GM15510 (cell line): ENCODE measurements around the gene CNTN1.

ENCODE experiments used
- POLR2A ChIP-seq: IDR thresholded peaks from 3 replicates; pipeline ENCODE4 v1.6.1; 2011; ENCODE audit warnings: borderline replicate concordance; ENCODE audit not compliant: insufficient read length; ENCODE audit errors: extremely low read depth

CNTN1 gene

GRCh38 chr12:40788276-40788675 lies 96.0 kb downstream of the CNTN1 start:
- no peak for TF ChIP-seq POLR2A

GRCh38 chr12:40792792-40793386 lies 100.7 kb downstream of the CNTN1 start:
- TF ChIP-seq POLR2A: no peak

GRCh38 chr12:40793471-40793870 lies 101.2 kb downstream of the CNTN1 start:
- no peak for TF ChIP-seq POLR2A

GRCh38 chr12:40794087-40794486 lies 101.8 kb downstream of the CNTN1 start:
- no peak for TF ChIP-seq POLR2A

GRCh38 chr12:40801082-40801481 lies 108.8 kb downstream of the CNTN1 start:
- TF ChIP-seq POLR2A: no peak

- TF ChIP-seq POLR2A: no peak
Observed at GRCh38 chr12:40801861-40802260, 109.6 kb downstream of the CNTN1 start.

GRCh38 chr12:40802656-40803055 lies 110.4 kb downstream of the CNTN1 start:
- TF ChIP-seq POLR2A: no peak

- TF ChIP-seq POLR2A: no peak
Observed at GRCh38 chr12:40819436-40820108, 127.3 kb downstream of the CNTN1 start.

- no peak for TF ChIP-seq POLR2A
Observed at GRCh38 chr12:40820794-40821484, 128.7 kb downstream of the CNTN1 start.

- TF ChIP-seq POLR2A: no peak
Observed at GRCh38 chr12:40825156-40825555, 132.9 kb downstream of the CNTN1 start.

GRCh38 chr12:40827683-40828592 lies 135.7 kb downstream of the CNTN1 start:
- TF ChIP-seq POLR2A: no peak

- no peak for TF ChIP-seq POLR2A
Observed at GRCh38 chr12:40828593-40828990, 136.4 kb downstream of the CNTN1 start.

- no peak for TF ChIP-seq POLR2A
Observed at GRCh38 chr12:40829738-40830144, 137.5 kb downstream of the CNTN1 start.

GRCh38 chr12:40831916-40832315 lies 139.7 kb downstream of the CNTN1 start:
- no peak for TF ChIP-seq POLR2A

- TF ChIP-seq POLR2A: no peak
Observed at GRCh38 chr12:40832668-40833067, 140.4 kb downstream of the CNTN1 start.

GRCh38 chr12:40833818-40834217 lies 141.6 kb downstream of the CNTN1 start:
- TF ChIP-seq POLR2A: no peak

- TF ChIP-seq POLR2A: no peak
Observed at GRCh38 chr12:40834321-40834720, 142.1 kb downstream of the CNTN1 start.
